ENCODE measurements around the gene SLC35G1.

GRCh38 chr10:93851169-93851568 lies 42.6 kb upstream of the SLC35G1 start:
- TF ChIP-seq, protein P1, sequence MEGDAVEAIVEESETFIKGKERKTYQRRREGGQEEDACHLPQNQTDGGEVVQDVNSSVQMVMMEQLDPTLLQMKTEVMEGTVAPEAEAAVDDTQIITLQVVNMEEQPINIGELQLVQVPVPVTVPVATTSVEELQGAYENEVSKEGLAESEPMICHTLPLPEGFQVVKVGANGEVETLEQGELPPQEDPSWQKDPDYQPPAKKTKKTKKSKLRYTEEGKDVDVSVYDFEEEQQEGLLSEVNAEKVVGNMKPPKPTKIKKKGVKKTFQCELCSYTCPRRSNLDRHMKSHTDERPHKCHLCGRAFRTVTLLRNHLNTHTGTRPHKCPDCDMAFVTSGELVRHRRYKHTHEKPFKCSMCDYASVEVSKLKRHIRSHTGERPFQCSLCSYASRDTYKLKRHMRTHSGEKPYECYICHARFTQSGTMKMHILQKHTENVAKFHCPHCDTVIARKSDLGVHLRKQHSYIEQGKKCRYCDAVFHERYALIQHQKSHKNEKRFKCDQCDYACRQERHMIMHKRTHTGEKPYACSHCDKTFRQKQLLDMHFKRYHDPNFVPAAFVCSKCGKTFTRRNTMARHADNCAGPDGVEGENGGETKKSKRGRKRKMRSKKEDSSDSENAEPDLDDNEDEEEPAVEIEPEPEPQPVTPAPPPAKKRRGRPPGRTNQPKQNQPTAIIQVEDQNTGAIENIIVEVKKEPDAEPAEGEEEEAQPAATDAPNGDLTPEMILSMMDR (IDR thresholded peaks at IDR 0.05), result no peak
- no peak for TF ChIP-seq POLR2A (IDR thresholded peaks at IDR 0.05)
